ENCODE results near the gene GSAP. TPM values are rescaled to one million over a fixed set of nuclear protein-coding genes. Genes with fewer than 3 reads are reported as not detected.
A peak's percentile ranks its signal among the peaks of the same experiment; 100 is the strongest.
"Not testable (repeated sequence)": the region's sequence is repeated elsewhere in the genome, so short reads cannot be mapped to it uniquely, and the experiment has no call there.

Gene GSAP
- polyA plus RNA-seq, 4 donors, result 7.8 to 12.4 (median 11.0) TPM

- no peak for DNase-seq (ENCODE audit: low read depth in 4 of 4, low spot score in 3 of 4)
These were observed 109.7 kb downstream of the GSAP start for GRCh38 chr7:77306231-77307067.

- no peak for DNase-seq (ENCODE audit: low read depth in 4 of 4, low spot score in 3 of 4)
These were observed 120.6 kb downstream of the GSAP start for GRCh38 chr7:77295549-77295948.

- DNase-seq (ENCODE audit: low read depth in 4 of 4, low spot score in 3 of 4), result no peak
These were observed 123.1 kb downstream of the GSAP start for GRCh38 chr7:77293046-77293445.

GRCh38 chr7:77290425-77290824 is 125.7 kb downstream of the GSAP start:
- DNase-seq (ENCODE audit: low read depth in 4 of 4, low spot score in 3 of 4), result no peak

- no peak for DNase-seq (ENCODE audit: low read depth in 4 of 4, low spot score in 3 of 4)
These were observed 126.8 kb downstream of the GSAP start for GRCh38 chr7:77289387-77289786.

GRCh38 chr7:77288676-77289320 is 127.4 kb downstream of the GSAP start:
- no peak for DNase-seq (ENCODE audit: low read depth in 4 of 4, low spot score in 3 of 4)

- no peak for DNase-seq (ENCODE audit: low read depth in 4 of 4, low spot score in 3 of 4)
These were observed 131.5 kb downstream of the GSAP start for GRCh38 chr7:77284616-77285015.

- no peak for DNase-seq (ENCODE audit: low read depth in 4 of 4, low spot score in 3 of 4)
These were observed 132.1 kb downstream of the GSAP start for GRCh38 chr7:77284005-77284404.

GRCh38 chr7:77282897-77283296 is 133.3 kb downstream of the GSAP start:
- no peak for DNase-seq (ENCODE audit: low read depth in 4 of 4, low spot score in 3 of 4)

- DNase-seq (ENCODE audit: low read depth in 4 of 4, low spot score in 3 of 4), result peak in 1 of 4 donors; percentile 3
These were observed 134.2 kb downstream of the GSAP start for GRCh38 chr7:77281780-77282478.

GRCh38 chr7:77276120-77276519 is 140.0 kb downstream of the GSAP start:
- DNase-seq (ENCODE audit: low read depth in 4 of 4, low spot score in 3 of 4), result no peak

- not testable (repeated sequence) for DNase-seq (ENCODE audit: low read depth in 4 of 4, low spot score in 3 of 4)
These were observed 140.5 kb downstream of the GSAP start for GRCh38 chr7:77275663-77276062.

- no peak for DNase-seq (ENCODE audit: low read depth in 4 of 4, low spot score in 3 of 4)
These were observed 144.4 kb downstream of the GSAP start for GRCh38 chr7:77271766-77272165.

GRCh38 chr7:77270094-77270480 is 146.1 kb downstream of the GSAP start:
- no peak for DNase-seq (ENCODE audit: low read depth in 4 of 4, low spot score in 3 of 4)

GRCh38 chr7:77269360-77270093 is 146.6 kb downstream of the GSAP start:
- no peak for DNase-seq (ENCODE audit: low read depth in 4 of 4, low spot score in 3 of 4)

- no peak for DNase-seq (ENCODE audit: low read depth in 4 of 4, low spot score in 3 of 4)
These were observed 149.8 kb downstream of the GSAP start for GRCh38 chr7:77266291-77266794.

GRCh38 chr7:77265666-77266065 is 150.5 kb downstream of the GSAP start:
- no peak for DNase-seq (ENCODE audit: low read depth in 4 of 4, low spot score in 3 of 4)

- DNase-seq (ENCODE audit: low read depth in 4 of 4, low spot score in 3 of 4), result no peak
These were observed 153.8 kb downstream of the GSAP start for GRCh38 chr7:77262316-77262715.

Measured in right renal pelvis (tissue), 4 donors.